ENCODE data around the gene AK4.

DNA sequence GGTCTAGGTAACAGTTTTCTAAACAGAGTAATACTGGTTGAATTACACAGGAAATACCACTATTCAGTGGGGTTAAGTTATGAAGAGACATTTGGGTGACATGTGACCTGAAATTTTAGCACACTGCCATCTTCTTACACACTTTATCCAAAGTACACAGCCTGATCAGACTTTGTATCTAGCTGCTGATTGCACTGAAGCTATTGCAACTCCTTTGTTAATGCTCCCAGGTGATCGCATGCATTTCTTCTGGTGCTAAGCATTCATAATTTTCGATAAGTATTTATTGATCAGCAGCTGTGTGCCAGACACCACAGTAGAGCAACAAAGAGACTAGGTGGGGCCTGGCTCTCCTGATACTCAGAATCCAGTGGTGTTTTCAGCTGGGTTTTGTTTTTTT, 52.4 kb downstream of the AK4 start:
- no peak for TF ChIP-seq TEAD1 (CRISPR knock-in tag; IDR thresholded peaks at IDR 0.05)
- TF ChIP-seq NR1H2 (CRISPR knock-in tag; IDR thresholded peaks at IDR 0.05): no peak
